Fibroblast of lung (primary cell): ENCODE results near the gene IL1RN. TPM values are rescaled to one million over a fixed set of nuclear protein-coding genes. Genes with fewer than 3 reads are reported as not detected.

Experiments
- DNase-seq, 2 donors: peaks; one replicate each; pipeline versions ENCODE4 v3.0.0 to v3.0.0-alpha.2; 2010; ENCODE audit warnings: low read depth in 2 of 2
- H2AFZ ChIP-seq: 2 replicates; pipeline ENCODE4 v1.5.1; 2012; ENCODE audit warnings: low read length, control low read depth, inconsistent platforms
- H3K27ac ChIP-seq: 2 replicates; pipeline ENCODE4 v1.5.1; 2011; ENCODE audit warnings: low read length, control low read depth; ENCODE audit not compliant: insufficient read depth
- H3K27me3 ChIP-seq: 2 replicates; pipeline ENCODE4 v1.5.1; 2011; ENCODE audit warnings: mild to moderate bottlenecking, low read length; ENCODE audit not compliant: control insufficient read depth, insufficient read depth
- H3K36me3 ChIP-seq: 2 replicates; pipeline ENCODE4 v1.5.1; 2011; ENCODE audit warnings: low read length; ENCODE audit not compliant: control insufficient read depth, insufficient read depth
- H3K4me1 ChIP-seq: 2 replicates; pipeline ENCODE4 v1.5.1; 2011; ENCODE audit warnings: low read length; ENCODE audit not compliant: control insufficient read depth, insufficient read depth; ENCODE audit errors: extremely low read depth
- H3K4me2 ChIP-seq: 2 replicates; pipeline ENCODE4 v1.5.1; 2011; ENCODE audit warnings: low read length, control low read depth; ENCODE audit not compliant: insufficient read depth; ENCODE audit errors: extremely low read depth
- H3K4me3 ChIP-seq, 4 experiments: fragments of 200-600 bp in 1 of 4; sonication (generic) in 1 of 4; replicated peaks in 1 of 4; 2 replicates each; pipeline ENCODE4 v1.5.1; 2011 to 2016; ENCODE audit warnings: low read length in 4 of 4, low read depth in 3 of 4, mild to moderate bottlenecking in 3 of 4, control low read depth in 2 of 4, inconsistent platforms in 1 of 4, mixed read lengths in 1 of 4; ENCODE audit not compliant: insufficient read depth in 1 of 4; ENCODE audit errors: control extremely low read depth in 1 of 4
- H3K79me2 ChIP-seq: 2 replicates; pipeline ENCODE4 v1.5.1; 2012; ENCODE audit warnings: mild to moderate bottlenecking, low read length, inconsistent platforms; ENCODE audit not compliant: control insufficient read depth, insufficient read depth
- H3K9ac ChIP-seq: 2 replicates; pipeline ENCODE4 v1.5.1; 2011; ENCODE audit warnings: mild to moderate bottlenecking, low read length, control low read depth; ENCODE audit not compliant: insufficient read depth
- H3K9me3 ChIP-seq: 2 replicates; pipeline ENCODE4 v1.5.1; 2012; ENCODE audit warnings: low read depth, low read length; ENCODE audit not compliant: control insufficient read depth, insufficient read depth
- H4K20me1 ChIP-seq: 2 replicates; pipeline ENCODE4 v1.5.1; 2011; ENCODE audit warnings: low read length; ENCODE audit not compliant: control insufficient read depth, insufficient read depth; ENCODE audit errors: extremely low read depth
- CTCF ChIP-seq, 2 donors: IDR thresholded peaks in 1 of 2; conservative IDR thresholded peaks in 1 of 2; 1 replicate in 1 of 2; 2 replicates in 1 of 2; pipeline ENCODE4 v1.5.1; 2011 to 2012; ENCODE audit warnings: low read length in 2 of 2, control low read depth in 1 of 2, inconsistent platforms in 1 of 2, low read depth in 1 of 2, mild to moderate bottlenecking in 1 of 2
- EZH2 ChIP-seq: IDR thresholded peaks from 2 replicates; pipeline ENCODE4 v1.5.1; 2012; ENCODE audit warnings: low read length, control low read depth, mild to moderate bottlenecking; ENCODE audit errors: missing control alignments
- polyA plus RNA-seq, 2 donors: library from polyadenylated mRNA; depleted of rRNA in 1 of 2; stranded (reverse) in 1 of 2; unstranded in 1 of 2; fragments of >200 nt; gene quantifications; 2 replicates each; pipeline ENCODE4 v1.2.1, GENCODE V29; 2011 to 2012; ENCODE audit warnings: missing spikeins in 1 of 2
- total RNA-seq: library from RNA; depleted of rRNA; stranded (reverse); fragments of >200 nt; gene quantifications from 2 replicates; pipeline ENCODE4 v1.2.1, GENCODE V29; 2014

The IL1RN gene
- total and polyA plus RNA-seq, 2 donors (not counting 1 experiment from before 2014, with no cell fraction given), result 0.06 TPM; not detected in 1

- H4K20me1 ChIP-seq, result no peaks in the 10 kb centered on the region
- H3K79me2 ChIP-seq, result no peaks in the 10 kb centered on the region
- H2AFZ ChIP-seq, result no peak overlapping the region
- no peaks in the 10 kb centered on the region for H3K36me3 ChIP-seq
- DNase-seq, result no peak
- no peaks in the 10 kb centered on the region for H3K4me1 ChIP-seq
- H3K27ac ChIP-seq, result no peak overlapping the region
- no peak overlapping the region for H3K9ac ChIP-seq
- TF ChIP-seq CTCF (conservative IDR thresholded peaks at IDR 0.05 in 1 of 2, IDR thresholded peaks at IDR 0.05 in 1 of 2; ENCODE audit: low read depth in 1 of 2, low read length in 2 of 2) (no peak), EZH2 (no peak)
- H3K27me3 ChIP-seq, result no peaks in the 10 kb centered on the region
- no peaks in the 10 kb centered on the region for H3K9me3 ChIP-seq
- no peak overlapping the region for H3K4me3 ChIP-seq
- no peak overlapping the region for H3K4me2 ChIP-seq
These were observed 12.4 kb upstream of the IL1RN start for GRCh38 chr2:113114996-113115395.

- H2AFZ ChIP-seq, result no peak overlapping the region
- H4K20me1 ChIP-seq, result no peaks in the 10 kb centered on the region
- TF ChIP-seq EZH2 (no peak), CTCF (conservative IDR thresholded peaks at IDR 0.05 in 1 of 2, IDR thresholded peaks at IDR 0.05 in 1 of 2; ENCODE audit: low read depth in 1 of 2, low read length in 2 of 2) (no peak)
- no peaks in the 10 kb centered on the region for H3K9me3 ChIP-seq
- no peaks in the 10 kb centered on the region for H3K4me1 ChIP-seq
- no peaks in the 10 kb centered on the region for H3K36me3 ChIP-seq
- H3K9ac ChIP-seq, result no peak overlapping the region
- no peak overlapping the region for H3K4me2 ChIP-seq
- no peak for DNase-seq
- H3K27me3 ChIP-seq, result no peaks in the 10 kb centered on the region
- H3K4me3 ChIP-seq, result no peak overlapping the region
- no peaks in the 10 kb centered on the region for H3K79me2 ChIP-seq
- H3K27ac ChIP-seq, result no peak overlapping the region
These were observed 11.1 kb upstream of the IL1RN start for GRCh38 chr2:113116100-113116958.

GRCh38 chr2:113117541-113118262 lies 9.7 kb upstream of the IL1RN start:
- H3K4me3 ChIP-seq, result no peak overlapping the region
- H3K27ac ChIP-seq, result no peak overlapping the region
- H3K36me3 ChIP-seq, result no peaks in the 10 kb centered on the region
- H3K4me1 ChIP-seq, result no peaks in the 10 kb centered on the region
- no peak overlapping the region for H2AFZ ChIP-seq
- peaks cover 6% of the 10 kb centered on the region for H3K27me3 ChIP-seq
- TF ChIP-seq EZH2, result no peak
- TF ChIP-seq CTCF (conservative IDR thresholded peaks at IDR 0.05 in 1 of 2, IDR thresholded peaks at IDR 0.05 in 1 of 2; ENCODE audit: low read depth in 1 of 2, low read length in 2 of 2), result no peak
- no peaks in the 10 kb centered on the region for H3K79me2 ChIP-seq
- H3K4me2 ChIP-seq, result no peak overlapping the region
- no peak overlapping the region for H3K9ac ChIP-seq
- no peaks in the 10 kb centered on the region for H3K9me3 ChIP-seq
- no peaks in the 10 kb centered on the region for H4K20me1 ChIP-seq
- peak; percentile 73 to 94 for DNase-seq
